Uterus (tissue), 4 donors: Measurements from ENCODE around the gene COL18A1. TPM values are rescaled to one million over a fixed set of nuclear protein-coding genes. Genes with fewer than 3 reads are reported as not detected.
A peak's percentile ranks its signal among the peaks of the same experiment; 100 is the strongest.

Experiments
- DNase-seq, 2 donors: peaks; one replicate each; pipeline ENCODE4 v3.0.0-alpha.2; 2019 to 2020
- H3K27ac ChIP-seq, 2 donors: fragments of 200-600 bp; sonication (generic); 1 replicate in 1 of 2; 2 replicates in 1 of 2; pipeline ENCODE4 v1.5.1; 2016 to 2018
- H3K27me3 ChIP-seq, 2 donors: fragments of 200-600 bp; sonication (generic); one replicate each; pipeline ENCODE4 v1.5.1; 2018 to 2019; ENCODE audit warnings: control low read depth in 1 of 2
- H3K36me3 ChIP-seq, 2 donors: fragments of 200-600 bp; sonication (generic); one replicate each; pipeline ENCODE4 v1.5.1; 2019; ENCODE audit warnings: control low read depth in 1 of 2
- H3K4me1 ChIP-seq, 2 donors: fragments of 200-600 bp; sonication (generic); one replicate each; pipeline ENCODE4 v1.5.1; 2018 to 2019; ENCODE audit warnings: control low read depth in 1 of 2
- H3K4me3 ChIP-seq, 2 donors: fragments of 200-600 bp; sonication (generic); 1 replicate in 1 of 2; 2 replicates in 1 of 2; pipeline ENCODE4 v1.5.1; 2018 to 2019; ENCODE audit warnings: mild to moderate bottlenecking in 1 of 2
- H3K9me3 ChIP-seq, 2 donors: fragments of 200-600 bp; sonication (generic); one replicate each; pipeline ENCODE4 v1.5.1; 2019; ENCODE audit warnings: control low read depth in 1 of 2
- CTCF ChIP-seq, 4 experiments: fragments of 200-600 bp in 2 of 4; fragments of 450-650 bp in 2 of 4; sonication (generic) in 2 of 4; IDR thresholded peaks; one replicate each; pipeline ENCODE4 v1.5.1; 2016 to 2019; ENCODE audit warnings: antibody characterized with exemption in 4 of 4, mild to moderate bottlenecking in 2 of 4, moderate library complexity in 1 of 4
- POLR2A ChIP-seq, 2 donors: fragments of 450-650 bp; IDR thresholded peaks; one replicate each; pipeline ENCODE4 v1.6.1; 2016; ENCODE audit warnings: antibody characterized with exemption in 2 of 2, mild to moderate bottlenecking in 1 of 2, moderate library complexity in 1 of 2
- intact Hi-C: fragments of 100-400 bp; cut with DNase I; formaldehyde crosslinking; loops from one replicate; pipeline ENCODE4 v1.15.1; 2023; ENCODE audit warnings: low total_unique reads
- total RNA-seq, 4 donors: library from RNA; depleted of rRNA in 3 of 4; stranded (reverse); fragments of >200 nt in 3 of 4; gene quantifications; one replicate each; pipeline versions ENCODE4 v1.1.0 to v1.2.4, GENCODE V29; 2014 to 2023
- donor health status: DM: yes; HTN: yes; CAD: no.

COL18A1 gene
- total RNA-seq, 4 donors from 2014 or later = 73.0 to 223 (median 152) TPM

GRCh38 chr21:45380566-45380965 is 24.4 kb upstream of the COL18A1 start:
- DNase-seq = peak in 1 of 2 donors; percentile 3
- intact Hi-C loops = no loop called here
- H3K27ac ChIP-seq = no peak overlapping the region

GRCh38 chr21:45381036-45381787 is 23.8 kb upstream of the COL18A1 start:
- H3K27me3 ChIP-seq = no peaks in the 10 kb centered on the region
- H3K36me3 ChIP-seq = no peaks in the 10 kb centered on the region
- no peak for TF ChIP-seq POLR2A (IDR thresholded peaks at IDR 0.05)
- TF ChIP-seq CTCF (IDR thresholded peaks at IDR 0.05) = no peak
- H3K4me3 ChIP-seq = no peak overlapping the region
- intact Hi-C loops = no loop called here
- no peaks in the 10 kb centered on the region for H3K9me3 ChIP-seq
- peaks cover 1 to 2% of the 10 kb centered on the region in 2 donors for H3K4me1 ChIP-seq
- no peak overlapping the region for H3K27ac ChIP-seq
- DNase-seq = peak in 1 of 2 donors; percentile 11

More at GRCh38 chr21:45380566-45380965, 24.4 kb upstream of the COL18A1 start:
- no peaks in the 10 kb centered on the region for H3K4me1 ChIP-seq
- H3K27me3 ChIP-seq = no peaks in the 10 kb centered on the region
- H3K9me3 ChIP-seq = no peaks in the 10 kb centered on the region
- TF ChIP-seq POLR2A (IDR thresholded peaks at IDR 0.05) (no peak), CTCF (IDR thresholded peaks at IDR 0.05) (no peak)
- no peaks in the 10 kb centered on the region for H3K36me3 ChIP-seq
- H3K4me3 ChIP-seq = no peak overlapping the region

GRCh38 chr21:45381865-45382696 is 22.9 kb upstream of the COL18A1 start:
- intact Hi-C loops = no loop called here
- H3K4me3 ChIP-seq = no peak overlapping the region
- DNase-seq = peak in 1 of 2 donors; percentile 15
- H3K4me1 ChIP-seq = peaks cover 5 to 6% of the 10 kb centered on the region in 2 donors
- no peak overlapping the region for H3K27ac ChIP-seq
- no peak for TF ChIP-seq POLR2A (IDR thresholded peaks at IDR 0.05)
- TF ChIP-seq CTCF (IDR thresholded peaks at IDR 0.05) = no peak
- no peaks in the 10 kb centered on the region for H3K9me3 ChIP-seq
- H3K36me3 ChIP-seq = no peaks in the 10 kb centered on the region
- no peaks in the 10 kb centered on the region for H3K27me3 ChIP-seq

- H3K4me3 ChIP-seq = no peak overlapping the region
- H3K36me3 ChIP-seq = no peaks in the 10 kb centered on the region
- peaks cover 5 to 11% of the 10 kb centered on the region in 2 donors for H3K4me1 ChIP-seq
- DNase-seq = no peak
- H3K27me3 ChIP-seq = no peaks in the 10 kb centered on the region
- no peak for TF ChIP-seq POLR2A (IDR thresholded peaks at IDR 0.05)
- no peak for TF ChIP-seq CTCF (IDR thresholded peaks at IDR 0.05)
- H3K27ac ChIP-seq = no peak overlapping the region
- no peaks in the 10 kb centered on the region for H3K9me3 ChIP-seq
- intact Hi-C loops = no loop called here
These were observed 22.3 kb upstream of the COL18A1 start for GRCh38 chr21:45382697-45382997.

GRCh38 chr21:45383111-45383614 is 21.8 kb upstream of the COL18A1 start:
- Histone ChIP-seq H3K27ac (no peak overlapping the region), H3K27me3 (no peaks in the 10 kb centered on the region), H3K36me3 (no peaks in the 10 kb centered on the region), H3K4me3 (no peak overlapping the region), H3K9me3 (no peaks in the 10 kb centered on the region), H3K4me1 (peaks cover 5 to 13% of the 10 kb centered on the region in 2 donors)
- TF ChIP-seq CTCF (IDR thresholded peaks at IDR 0.05) (no peak), POLR2A (IDR thresholded peaks at IDR 0.05) (no peak)
- intact Hi-C loops = no loop called here
- DNase-seq = peak; percentile 9 to 17
